WTC11 (cell line): ENCODE measurements around the gene SORCS2. TPM values are rescaled to one million over a fixed set of nuclear protein-coding genes. Genes with fewer than 3 reads are reported as not detected.

Source experiments
- ATAC-seq: fragments of 200-7000 bp; cut with Tn5 transposase; 2 replicates; pipeline ENCODE4 v1.10.0; 2021; ENCODE audit warnings: mild to moderate bottlenecking, moderate library complexity
- CTCF ChIA-PET: fragments of 300-600 bp; sonication (Branson Sonifier 250); formaldehyde crosslinking; loops from one replicate; lab custom pipeline; 2021; ENCODE audit warnings: antibody characterized with exemption; lab: Charles Lee
- POLR2A ChIA-PET: fragments of 350-600 bp; sonication (Branson Sonifier 250); formaldehyde crosslinking; loops from one replicate; lab custom pipeline; 2021; ENCODE audit warnings: antibody characterized with exemption; lab: Charles Lee
- DNase-seq: peaks from one replicate; pipeline ENCODE4 v3.0.0; 2021; ENCODE audit warnings: low spot score
- H3K27ac Mint-ChIP-seq: 2 replicates; pipeline ENCODE4 v1.8.0; 2021; ENCODE audit warnings: mixed read lengths
- H3K27me3 Mint-ChIP-seq: 2 replicates; pipeline ENCODE4 v1.8.0; 2021; ENCODE audit warnings: low read depth, mild to moderate bottlenecking, moderate library complexity, mixed read lengths
- H3K36me3 Mint-ChIP-seq: 2 replicates; pipeline ENCODE4 v1.8.0; 2021; ENCODE audit warnings: mixed read lengths
- H3K4me1 Mint-ChIP-seq: 2 replicates; pipeline ENCODE4 v1.8.0; 2022; ENCODE audit warnings: mixed read lengths
- H3K4me3 Mint-ChIP-seq: 2 replicates; pipeline ENCODE4 v1.8.0; 2021; ENCODE audit warnings: mild to moderate bottlenecking, moderate library complexity, mixed read lengths
- H3K9me3 Mint-ChIP-seq: 2 replicates; pipeline ENCODE4 v1.8.0; 2021; ENCODE audit warnings: mixed read lengths
- CBFB ChIP-seq: sonication (generic); formaldehyde crosslinking; IDR thresholded peaks from 2 replicates; pipeline ENCODE4 v1.8.1; 2022; ENCODE audit warnings: mild to moderate bottlenecking, low read depth, missing genetic modification reagents
- CREB1 ChIP-seq: sonication (generic); formaldehyde crosslinking; IDR thresholded peaks from 2 replicates; pipeline ENCODE4 v1.8.0; 2023; ENCODE audit warnings: mild to moderate bottlenecking, missing genetic modification reagents
- ESRRA ChIP-seq: sonication (generic); formaldehyde crosslinking; IDR thresholded peaks from 2 replicates; pipeline ENCODE4 v1.8.1; 2022; ENCODE audit warnings: mild to moderate bottlenecking, missing genetic modification reagents, borderline replicate concordance
- FOXJ3 ChIP-seq: sonication (generic); formaldehyde crosslinking; IDR thresholded peaks from 2 replicates; pipeline ENCODE4 v1.9.0; 2021; ENCODE audit warnings: missing genetic modification reagents, mild to moderate bottlenecking, borderline replicate concordance
- JAZF1 ChIP-seq: fragments of 250-450 bp; sonication (Bioruptor Pico); IDR thresholded peaks from 2 replicates; pipeline ENCODE4 v1.9.0; 2021; ENCODE audit warnings: moderate library complexity, mild to moderate bottlenecking, inconsistent platforms
- RELA ChIP-seq: sonication (generic); formaldehyde crosslinking; IDR thresholded peaks from 2 replicates; pipeline ENCODE4 v1.8.1; 2022; ENCODE audit warnings: missing genetic modification reagents, mild to moderate bottlenecking, borderline replicate concordance
- SP1 ChIP-seq: sonication (generic); formaldehyde crosslinking; conservative IDR thresholded peaks from 2 replicates; pipeline ENCODE4 v1.8.1; 2022; ENCODE audit warnings: missing genetic modification reagents
- TP53 ChIP-seq: sonication (generic); formaldehyde crosslinking; IDR thresholded peaks from 2 replicates; pipeline ENCODE4 v1.8.1; 2023; ENCODE audit warnings: mild to moderate bottlenecking, missing genetic modification reagents
- ZBTB21 ChIP-seq: sonication (generic); formaldehyde crosslinking; IDR thresholded peaks from 2 replicates; pipeline ENCODE4 v1.8.1; 2023; ENCODE audit warnings: mild to moderate bottlenecking, missing genetic modification reagents, borderline replicate concordance
- ZNF671 ChIP-seq: fragments of 250-450 bp; sonication (Bioruptor Pico); IDR thresholded peaks from 2 replicates; pipeline ENCODE4 v1.8.0; 2021; ENCODE audit warnings: mild to moderate bottlenecking
- total RNA-seq: library from RNA; stranded (reverse); gene quantifications from 3 replicates; pipeline ENCODE4 v1.2.3, GENCODE V29; 2021
- TF ChIP-seq, protein P1 (sequence below): fragments of 250-450 bp; sonication (Bioruptor Pico); conservative IDR thresholded peaks from 2 replicates; pipeline ENCODE4 v1.9.0; 2021; ENCODE audit warnings: mild to moderate bottlenecking
- TF ChIP-seq, protein P2 (sequence below): sonication (generic); formaldehyde crosslinking; IDR thresholded peaks from 2 replicates; pipeline ENCODE4 v1.8.0; 2022; ENCODE audit warnings: mild to moderate bottlenecking, missing genetic modification reagents
- TF ChIP-seq, protein P3 (sequence below): sonication (generic); formaldehyde crosslinking; IDR thresholded peaks from 2 replicates; pipeline ENCODE4 v1.8.1; 2022; ENCODE audit warnings: mild to moderate bottlenecking, missing genetic modification reagents, moderate library complexity, borderline replicate concordance
- TF ChIP-seq, protein P4 (sequence below): sonication (generic); formaldehyde crosslinking; IDR thresholded peaks from 2 replicates; pipeline ENCODE4 v1.8.1; 2023; ENCODE audit warnings: mild to moderate bottlenecking, moderate library complexity, missing genetic modification reagents
- TF ChIP-seq, protein P5 (sequence below): fragments of 250-450 bp; sonication (Bioruptor Pico); IDR thresholded peaks from 2 replicates; pipeline ENCODE4 v2.1.2; 2022; ENCODE audit warnings: mild to moderate bottlenecking, moderate library complexity
- TF ChIP-seq, protein P6 (sequence below): sonication (generic); formaldehyde crosslinking; conservative IDR thresholded peaks from 2 replicates; pipeline ENCODE4 v1.8.1; 2022; ENCODE audit warnings: mild to moderate bottlenecking, missing genetic modification reagents
- TF ChIP-seq, protein P7 (sequence below): sonication (generic); formaldehyde crosslinking; conservative IDR thresholded peaks from 2 replicates; pipeline ENCODE4 v1.8.1; 2023; ENCODE audit warnings: mild to moderate bottlenecking, low read depth, missing genetic modification reagents, moderate library complexity
- TF ChIP-seq, protein P8 (sequence below): sonication (generic); formaldehyde crosslinking; IDR thresholded peaks from 2 replicates; pipeline ENCODE4 v1.8.1; 2022; ENCODE audit warnings: low read depth, missing genetic modification reagents, borderline replicate concordance

SORCS2 gene
- total RNA-seq, 1 experiment from 2014 or later, result 6.6 TPM

DNA sequence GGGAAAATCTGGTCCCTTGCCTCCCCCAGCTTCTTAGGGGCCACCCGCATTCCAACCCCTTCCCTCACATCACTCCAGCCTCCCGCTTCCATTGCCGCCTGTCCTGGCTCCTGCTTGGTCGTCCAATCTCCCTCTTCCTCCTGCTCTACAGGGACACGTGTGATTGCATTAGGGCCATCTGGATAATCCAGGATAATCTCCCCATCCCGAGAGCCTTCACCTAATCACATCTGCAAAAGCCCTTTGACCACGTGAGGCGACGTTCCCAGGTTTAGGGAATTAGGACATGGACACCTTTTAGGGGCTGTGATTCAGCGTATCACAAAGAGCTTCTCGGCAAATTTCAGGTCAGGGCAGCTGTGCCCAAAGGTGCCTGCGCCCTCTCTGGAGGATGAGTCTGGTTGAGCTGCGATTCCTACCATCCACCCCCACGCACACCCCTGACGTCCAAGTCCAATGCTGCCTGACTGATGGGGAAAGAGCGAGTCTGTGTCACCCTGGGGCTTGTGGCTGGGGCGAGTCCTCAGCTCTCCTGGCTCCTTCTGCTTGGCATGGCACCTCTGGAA lies 137.8 kb downstream of the SORCS2 start (continued):
- TF ChIP-seq, protein P1, sequence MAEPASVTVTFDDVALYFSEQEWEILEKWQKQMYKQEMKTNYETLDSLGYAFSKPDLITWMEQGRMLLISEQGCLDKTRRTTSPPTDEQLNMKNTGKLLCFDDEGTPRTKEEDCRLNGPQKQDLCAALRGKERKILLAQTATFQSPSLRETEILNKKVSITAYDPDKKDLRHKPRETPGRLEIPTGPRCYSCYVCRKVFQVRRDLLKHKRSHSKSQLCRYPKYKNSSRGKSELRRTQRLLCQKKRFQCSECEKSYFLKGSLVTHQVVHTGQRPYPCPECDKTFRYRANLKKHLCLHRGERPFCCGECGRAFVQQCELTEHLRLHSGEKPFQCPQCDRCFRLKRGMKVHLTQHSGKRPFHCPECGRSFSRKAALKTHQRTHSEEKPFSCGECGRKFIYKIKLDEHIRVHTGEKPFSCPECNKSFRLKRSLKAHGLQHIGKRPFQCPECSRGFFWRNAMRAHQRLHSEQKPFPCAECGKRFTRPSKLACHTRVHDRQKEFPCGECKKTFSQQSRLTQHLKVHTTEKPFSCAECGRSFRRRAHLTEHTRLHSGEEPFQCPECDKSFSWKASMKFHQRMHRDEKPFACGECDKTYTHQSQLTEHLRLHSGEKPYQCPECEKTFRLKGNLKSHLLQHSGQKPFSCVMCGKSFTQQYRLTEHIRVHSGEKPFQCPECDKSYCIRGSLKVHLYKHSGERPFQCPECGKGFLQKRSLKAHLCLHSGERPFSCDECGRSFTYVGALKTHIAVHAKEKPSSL (CRISPR knock-in tag), result no peak
- TF ChIP-seq ZNF671 (no peak), TP53 (CRISPR knock-in tag) (no peak), ESRRA (no peak), JAZF1 (CRISPR knock-in tag) (no peak)
- TF ChIP-seq, protein P2, sequence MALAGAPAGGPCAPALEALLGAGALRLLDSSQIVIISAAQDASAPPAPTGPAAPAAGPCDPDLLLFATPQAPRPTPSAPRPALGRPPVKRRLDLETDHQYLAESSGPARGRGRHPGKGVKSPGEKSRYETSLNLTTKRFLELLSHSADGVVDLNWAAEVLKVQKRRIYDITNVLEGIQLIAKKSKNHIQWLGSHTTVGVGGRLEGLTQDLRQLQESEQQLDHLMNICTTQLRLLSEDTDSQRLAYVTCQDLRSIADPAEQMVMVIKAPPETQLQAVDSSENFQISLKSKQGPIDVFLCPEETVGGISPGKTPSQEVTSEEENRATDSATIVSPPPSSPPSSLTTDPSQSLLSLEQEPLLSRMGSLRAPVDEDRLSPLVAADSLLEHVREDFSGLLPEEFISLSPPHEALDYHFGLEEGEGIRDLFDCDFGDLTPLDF, result no peak
- TF ChIP-seq, protein P3, sequence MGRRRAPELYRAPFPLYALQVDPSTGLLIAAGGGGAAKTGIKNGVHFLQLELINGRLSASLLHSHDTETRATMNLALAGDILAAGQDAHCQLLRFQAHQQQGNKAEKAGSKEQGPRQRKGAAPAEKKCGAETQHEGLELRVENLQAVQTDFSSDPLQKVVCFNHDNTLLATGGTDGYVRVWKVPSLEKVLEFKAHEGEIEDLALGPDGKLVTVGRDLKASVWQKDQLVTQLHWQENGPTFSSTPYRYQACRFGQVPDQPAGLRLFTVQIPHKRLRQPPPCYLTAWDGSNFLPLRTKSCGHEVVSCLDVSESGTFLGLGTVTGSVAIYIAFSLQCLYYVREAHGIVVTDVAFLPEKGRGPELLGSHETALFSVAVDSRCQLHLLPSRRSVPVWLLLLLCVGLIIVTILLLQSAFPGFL, result no peak

DNA sequence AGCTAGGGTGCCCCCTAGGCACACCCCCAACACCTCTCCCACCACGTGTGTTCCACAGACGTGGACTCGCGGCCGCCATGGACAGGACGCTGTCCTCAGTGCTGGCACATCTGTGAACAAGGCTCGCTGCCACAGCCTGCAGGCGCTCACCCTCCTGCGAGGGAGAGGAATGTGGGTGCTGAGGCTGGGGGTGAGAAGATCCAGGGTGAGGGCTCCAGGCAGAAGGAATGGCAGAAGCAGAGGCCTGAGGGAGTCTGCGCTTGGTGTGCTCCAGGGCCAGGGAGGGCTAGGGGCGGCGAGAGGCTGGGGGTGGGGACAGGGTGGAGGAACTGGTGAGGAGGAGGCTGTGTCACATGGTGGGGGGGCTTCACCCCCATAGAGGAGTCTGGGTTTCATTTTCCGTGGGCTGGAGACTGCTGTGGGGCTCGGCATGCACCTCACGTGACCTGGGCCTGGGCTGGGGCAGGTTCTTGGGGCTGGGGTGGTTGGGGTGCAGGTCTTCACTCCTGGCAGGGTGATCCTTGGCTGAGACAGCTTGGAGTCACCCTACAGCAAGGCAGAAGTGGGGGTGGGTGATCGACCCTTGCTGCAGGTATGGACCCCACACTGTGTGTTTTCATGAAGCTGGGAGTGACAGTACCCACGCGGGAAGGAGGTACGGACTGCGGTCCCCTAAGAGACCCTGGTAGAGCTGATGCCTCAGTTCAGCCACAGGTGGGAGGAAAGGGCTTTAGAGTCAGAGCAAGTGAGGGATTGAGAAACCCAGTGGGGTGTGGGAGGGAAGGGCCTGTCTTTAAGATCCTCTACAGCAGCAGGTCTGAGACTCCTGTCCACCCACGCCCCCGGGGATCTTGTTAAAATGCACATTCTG lies 138.7 kb downstream of the SORCS2 start:
- Mint-ChIP-seq H3K36me3 (no peaks in the 10 kb centered on the region), H3K9me3 (no peaks in the 10 kb centered on the region), H3K27me3 (peaks cover 2% of the 10 kb centered on the region; the same call in 1 of the 2 replicates), H3K4me1 (peaks cover 12% of the 10 kb centered on the region), H3K27ac (peak overlapping the region; percentile 53; the same call in 1 of the 2 replicates), H3K4me3 (no peak overlapping the region)
- no peak for DNase-seq
- no peak for ATAC-seq
- POLR2A ChIA-PET, result no interaction called here
- CTCF ChIA-PET, result interaction anchor here (0.6 to 0.9 kb wide), 2 partner anchors 145 to 320 kb away, joined by 3 read pairs; no protein-coding TSS in a partner anchor
- TF ChIP-seq, protein P4, sequence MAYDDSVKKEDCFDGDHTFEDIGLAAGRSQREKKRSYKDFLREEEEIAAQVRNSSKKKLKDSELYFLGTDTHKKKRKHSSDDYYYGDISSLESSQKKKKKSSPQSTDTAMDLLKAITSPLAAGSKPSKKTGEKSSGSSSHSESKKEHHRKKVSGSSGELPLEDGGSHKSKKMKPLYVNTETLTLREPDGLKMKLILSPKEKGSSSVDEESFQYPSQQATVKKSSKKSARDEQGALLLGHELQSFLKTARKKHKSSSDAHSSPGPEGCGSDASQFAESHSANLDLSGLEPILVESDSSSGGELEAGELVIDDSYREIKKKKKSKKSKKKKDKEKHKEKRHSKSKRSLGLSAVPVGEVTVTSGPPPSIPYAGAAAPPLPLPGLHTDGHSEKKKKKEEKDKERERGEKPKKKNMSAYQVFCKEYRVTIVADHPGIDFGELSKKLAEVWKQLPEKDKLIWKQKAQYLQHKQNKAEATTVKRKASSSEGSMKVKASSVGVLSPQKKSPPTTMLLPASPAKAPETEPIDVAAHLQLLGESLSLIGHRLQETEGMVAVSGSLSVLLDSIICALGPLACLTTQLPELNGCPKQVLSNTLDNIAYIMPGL (CRISPR knock-in tag), result no peak
- TF ChIP-seq ESRRA (no peak), SP1 (CRISPR knock-in tag) (no peak), CREB1 (no peak), CBFB (no peak), RELA (no peak), FOXJ3 (CRISPR knock-in tag) (no peak), ZBTB21 (CRISPR knock-in tag) (no peak)
- TF ChIP-seq, protein P5, sequence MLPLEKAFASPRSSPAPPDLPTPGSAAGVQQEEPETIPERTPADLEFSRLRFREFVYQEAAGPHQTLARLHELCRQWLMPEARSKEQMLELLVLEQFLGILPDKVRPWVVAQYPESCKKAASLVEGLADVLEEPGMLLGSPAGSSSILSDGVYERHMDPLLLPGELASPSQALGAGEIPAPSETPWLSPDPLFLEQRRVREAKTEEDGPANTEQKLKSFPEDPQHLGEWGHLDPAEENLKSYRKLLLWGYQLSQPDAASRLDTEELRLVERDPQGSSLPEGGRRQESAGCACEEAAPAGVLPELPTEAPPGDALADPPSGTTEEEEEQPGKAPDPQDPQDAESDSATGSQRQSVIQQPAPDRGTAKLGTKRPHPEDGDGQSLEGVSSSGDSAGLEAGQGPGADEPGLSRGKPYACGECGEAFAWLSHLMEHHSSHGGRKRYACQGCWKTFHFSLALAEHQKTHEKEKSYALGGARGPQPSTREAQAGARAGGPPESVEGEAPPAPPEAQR (CRISPR knock-in tag), result no peak
- TF ChIP-seq, protein P6, sequence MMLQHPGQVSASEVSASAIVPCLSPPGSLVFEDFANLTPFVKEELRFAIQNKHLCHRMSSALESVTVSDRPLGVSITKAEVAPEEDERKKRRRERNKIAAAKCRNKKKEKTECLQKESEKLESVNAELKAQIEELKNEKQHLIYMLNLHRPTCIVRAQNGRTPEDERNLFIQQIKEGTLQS (CRISPR knock-in tag), result no peak
- TF ChIP-seq, protein P1 (CRISPR knock-in tag), result no peak
- TF ChIP-seq, protein P7, sequence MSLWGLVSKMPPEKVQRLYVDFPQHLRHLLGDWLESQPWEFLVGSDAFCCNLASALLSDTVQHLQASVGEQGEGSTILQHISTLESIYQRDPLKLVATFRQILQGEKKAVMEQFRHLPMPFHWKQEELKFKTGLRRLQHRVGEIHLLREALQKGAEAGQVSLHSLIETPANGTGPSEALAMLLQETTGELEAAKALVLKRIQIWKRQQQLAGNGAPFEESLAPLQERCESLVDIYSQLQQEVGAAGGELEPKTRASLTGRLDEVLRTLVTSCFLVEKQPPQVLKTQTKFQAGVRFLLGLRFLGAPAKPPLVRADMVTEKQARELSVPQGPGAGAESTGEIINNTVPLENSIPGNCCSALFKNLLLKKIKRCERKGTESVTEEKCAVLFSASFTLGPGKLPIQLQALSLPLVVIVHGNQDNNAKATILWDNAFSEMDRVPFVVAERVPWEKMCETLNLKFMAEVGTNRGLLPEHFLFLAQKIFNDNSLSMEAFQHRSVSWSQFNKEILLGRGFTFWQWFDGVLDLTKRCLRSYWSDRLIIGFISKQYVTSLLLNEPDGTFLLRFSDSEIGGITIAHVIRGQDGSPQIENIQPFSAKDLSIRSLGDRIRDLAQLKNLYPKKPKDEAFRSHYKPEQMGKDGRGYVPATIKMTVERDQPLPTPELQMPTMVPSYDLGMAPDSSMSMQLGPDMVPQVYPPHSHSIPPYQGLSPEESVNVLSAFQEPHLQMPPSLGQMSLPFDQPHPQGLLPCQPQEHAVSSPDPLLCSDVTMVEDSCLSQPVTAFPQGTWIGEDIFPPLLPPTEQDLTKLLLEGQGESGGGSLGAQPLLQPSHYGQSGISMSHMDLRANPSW (CRISPR knock-in tag), result no peak
- TF ChIP-seq, protein P8, sequence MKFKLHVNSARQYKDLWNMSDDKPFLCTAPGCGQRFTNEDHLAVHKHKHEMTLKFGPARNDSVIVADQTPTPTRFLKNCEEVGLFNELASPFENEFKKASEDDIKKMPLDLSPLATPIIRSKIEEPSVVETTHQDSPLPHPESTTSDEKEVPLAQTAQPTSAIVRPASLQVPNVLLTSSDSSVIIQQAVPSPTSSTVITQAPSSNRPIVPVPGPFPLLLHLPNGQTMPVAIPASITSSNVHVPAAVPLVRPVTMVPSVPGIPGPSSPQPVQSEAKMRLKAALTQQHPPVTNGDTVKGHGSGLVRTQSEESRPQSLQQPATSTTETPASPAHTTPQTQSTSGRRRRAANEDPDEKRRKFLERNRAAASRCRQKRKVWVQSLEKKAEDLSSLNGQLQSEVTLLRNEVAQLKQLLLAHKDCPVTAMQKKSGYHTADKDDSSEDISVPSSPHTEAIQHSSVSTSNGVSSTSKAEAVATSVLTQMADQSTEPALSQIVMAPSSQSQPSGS (CRISPR knock-in tag), result no peak
